Measurements from ENCODE around the gene FKBP15. TPM values are rescaled to one million over a fixed set of nuclear protein-coding genes. Genes with fewer than 3 reads are reported as not detected.
A peak's percentile ranks its signal among the peaks of the same experiment; 100 is the strongest.

FKBP15 gene
- total and polyA plus RNA-seq, 4 donors: 18.2 to 47.0 (median 44.1) TPM

DNA sequence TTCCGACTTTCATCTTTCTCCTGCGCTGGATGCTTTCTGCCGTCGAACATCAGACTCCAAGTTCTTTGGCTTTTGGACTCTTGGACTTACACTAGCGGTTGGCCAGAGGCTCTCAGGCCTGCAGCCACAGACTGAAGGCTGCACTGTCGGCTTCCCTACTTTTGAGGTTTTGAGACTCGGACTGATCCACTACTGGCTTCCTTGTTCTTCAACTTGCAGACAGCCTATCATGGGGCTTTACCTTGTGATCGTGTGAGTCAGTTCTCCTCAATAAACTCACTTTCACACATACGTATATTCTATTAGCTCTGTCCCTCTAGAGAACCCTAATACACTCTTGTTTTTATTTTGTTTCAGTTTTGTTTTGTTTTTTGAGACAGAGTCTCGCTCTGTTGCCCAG, 10.3 kb downstream of the FKBP15 start:
- 93 to 96% methylated on average over 10 of the region's 10 CpGs for WGBS, 2 donors
- ATAC-seq (ENCODE audit: insufficient read depth, low FRiP score) (no peak), DNase-seq (no peak)
- TF ChIP-seq, protein P1, sequence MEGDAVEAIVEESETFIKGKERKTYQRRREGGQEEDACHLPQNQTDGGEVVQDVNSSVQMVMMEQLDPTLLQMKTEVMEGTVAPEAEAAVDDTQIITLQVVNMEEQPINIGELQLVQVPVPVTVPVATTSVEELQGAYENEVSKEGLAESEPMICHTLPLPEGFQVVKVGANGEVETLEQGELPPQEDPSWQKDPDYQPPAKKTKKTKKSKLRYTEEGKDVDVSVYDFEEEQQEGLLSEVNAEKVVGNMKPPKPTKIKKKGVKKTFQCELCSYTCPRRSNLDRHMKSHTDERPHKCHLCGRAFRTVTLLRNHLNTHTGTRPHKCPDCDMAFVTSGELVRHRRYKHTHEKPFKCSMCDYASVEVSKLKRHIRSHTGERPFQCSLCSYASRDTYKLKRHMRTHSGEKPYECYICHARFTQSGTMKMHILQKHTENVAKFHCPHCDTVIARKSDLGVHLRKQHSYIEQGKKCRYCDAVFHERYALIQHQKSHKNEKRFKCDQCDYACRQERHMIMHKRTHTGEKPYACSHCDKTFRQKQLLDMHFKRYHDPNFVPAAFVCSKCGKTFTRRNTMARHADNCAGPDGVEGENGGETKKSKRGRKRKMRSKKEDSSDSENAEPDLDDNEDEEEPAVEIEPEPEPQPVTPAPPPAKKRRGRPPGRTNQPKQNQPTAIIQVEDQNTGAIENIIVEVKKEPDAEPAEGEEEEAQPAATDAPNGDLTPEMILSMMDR (IDR thresholded peaks at IDR 0.05; ENCODE audit: control extremely low read depth, extremely low read depth): no peak
- Histone ChIP-seq H3K4me3 (no peak overlapping the region), H3K9ac (ENCODE audit: insufficient read depth in 1 of 2, low read length in 2 of 2) (no peak overlapping the region), H3K4me1 (ENCODE audit: control insufficient read depth in 5 of 5, insufficient read depth in 5 of 5, low read length in 5 of 5) (peaks cover 0 to 8% (median 0%) of the 10 kb centered on the region in 5 donors), H3K9me3 (ENCODE audit: control insufficient read depth in 4 of 4, insufficient read depth in 3 of 4, low read length in 3 of 4) (no peaks in the 10 kb centered on the region), H3K27me3 (ENCODE audit: control insufficient read depth in 3 of 3, insufficient read depth in 3 of 3, low read length in 2 of 3) (no peaks in the 10 kb centered on the region), H3K27ac (ENCODE audit: low read depth in 1 of 2, low read length in 1 of 2) (no peak overlapping the region), H3K36me3 (ENCODE audit: control insufficient read depth in 4 of 4, insufficient read depth in 4 of 4, low read length in 4 of 4) (peaks cover 8 to 20% (median 12%) of the 10 kb centered on the region in 4 donors)

DNA sequence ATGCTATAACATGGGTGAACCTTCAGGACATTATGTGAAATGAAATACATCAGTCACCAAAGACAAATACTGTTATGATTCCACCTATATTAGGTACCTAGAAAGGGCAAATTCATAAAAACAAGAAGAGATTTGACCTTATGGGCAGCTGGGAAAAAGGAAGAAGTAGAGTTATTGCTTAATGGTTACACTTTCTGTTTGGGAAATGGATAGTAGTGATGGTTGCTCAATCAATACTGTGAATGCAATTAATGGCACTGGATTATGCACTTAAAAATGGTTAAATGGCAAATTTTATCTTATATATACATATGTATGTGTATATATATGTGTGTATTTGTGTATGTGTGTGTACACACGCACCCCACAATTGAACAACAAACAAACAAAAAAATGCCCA, 15.2 kb downstream of the FKBP15 start:
- TF ChIP-seq, protein P1 (IDR thresholded peaks at IDR 0.05; ENCODE audit: control extremely low read depth, extremely low read depth): no peak
- no peak overlapping the region for H3K4me3 ChIP-seq
- H3K9me3 ChIP-seq (ENCODE audit: control insufficient read depth in 4 of 4, insufficient read depth in 3 of 4, low read length in 3 of 4): no peaks in the 10 kb centered on the region
- no peak overlapping the region for H3K27ac ChIP-seq (ENCODE audit: low read depth in 1 of 2, low read length in 1 of 2)
- DNase-seq (no peak), ATAC-seq (ENCODE audit: insufficient read depth, low FRiP score) (peak; percentile 11)
- no peaks in the 10 kb centered on the region for H3K4me1 ChIP-seq (ENCODE audit: control insufficient read depth in 5 of 5, insufficient read depth in 5 of 5, low read length in 5 of 5)
- WGBS, 2 donors: 96 to 100% methylated on average over 1 of the region's 1 CpG
- peaks cover 14 to 28% (median 21%) of the 10 kb centered on the region in 4 donors for H3K36me3 ChIP-seq (ENCODE audit: control insufficient read depth in 4 of 4, insufficient read depth in 4 of 4, low read length in 4 of 4)
- H3K27me3 ChIP-seq (ENCODE audit: control insufficient read depth in 3 of 3, insufficient read depth in 3 of 3, low read length in 2 of 3): no peaks in the 10 kb centered on the region
- H3K9ac ChIP-seq (ENCODE audit: insufficient read depth in 1 of 2, low read length in 2 of 2): no peak overlapping the region

DNA sequence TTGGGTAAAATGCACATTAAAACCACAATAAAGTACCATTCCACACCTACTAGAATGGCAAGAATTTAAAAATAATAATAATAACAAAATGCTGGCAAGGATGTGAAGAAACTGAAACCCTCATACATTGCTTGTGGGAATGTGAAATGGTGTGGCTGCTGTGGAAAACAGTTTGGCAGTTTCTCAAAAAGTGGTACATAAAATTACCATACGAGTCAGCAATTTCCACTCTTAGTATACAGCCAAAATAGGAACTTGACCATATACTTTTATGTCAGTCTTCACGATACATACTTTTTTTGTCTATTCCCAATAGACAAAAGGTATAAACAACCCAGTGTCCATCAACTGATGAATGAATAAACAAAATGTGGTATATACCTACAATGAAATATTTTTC, 15.6 kb downstream of the FKBP15 start:
- no peak for DNase-seq
- H3K27me3 ChIP-seq (ENCODE audit: control insufficient read depth in 3 of 3, insufficient read depth in 3 of 3, low read length in 2 of 3): no peaks in the 10 kb centered on the region
- ATAC-seq (ENCODE audit: insufficient read depth, low FRiP score): no peak
- H3K9me3 ChIP-seq (ENCODE audit: control insufficient read depth in 4 of 4, insufficient read depth in 3 of 4, low read length in 3 of 4): no peaks in the 10 kb centered on the region
- H3K27ac ChIP-seq (ENCODE audit: low read depth in 1 of 2, low read length in 1 of 2): no peak overlapping the region
- H3K36me3 ChIP-seq (ENCODE audit: control insufficient read depth in 4 of 4, insufficient read depth in 4 of 4, low read length in 4 of 4): peaks cover 10 to 25% (median 21%) of the 10 kb centered on the region in 4 donors
- no peak overlapping the region for H3K4me3 ChIP-seq
- no peaks in the 10 kb centered on the region for H3K4me1 ChIP-seq (ENCODE audit: control insufficient read depth in 5 of 5, insufficient read depth in 5 of 5, low read length in 5 of 5)
- TF ChIP-seq, protein P1 (IDR thresholded peaks at IDR 0.05; ENCODE audit: control extremely low read depth, extremely low read depth): no peak
- WGBS, 2 donors: 43 to 80% methylated on average over 2 of the region's 2 CpGs
- H3K9ac ChIP-seq (ENCODE audit: insufficient read depth in 1 of 2, low read length in 2 of 2): no peak overlapping the region

DNA sequence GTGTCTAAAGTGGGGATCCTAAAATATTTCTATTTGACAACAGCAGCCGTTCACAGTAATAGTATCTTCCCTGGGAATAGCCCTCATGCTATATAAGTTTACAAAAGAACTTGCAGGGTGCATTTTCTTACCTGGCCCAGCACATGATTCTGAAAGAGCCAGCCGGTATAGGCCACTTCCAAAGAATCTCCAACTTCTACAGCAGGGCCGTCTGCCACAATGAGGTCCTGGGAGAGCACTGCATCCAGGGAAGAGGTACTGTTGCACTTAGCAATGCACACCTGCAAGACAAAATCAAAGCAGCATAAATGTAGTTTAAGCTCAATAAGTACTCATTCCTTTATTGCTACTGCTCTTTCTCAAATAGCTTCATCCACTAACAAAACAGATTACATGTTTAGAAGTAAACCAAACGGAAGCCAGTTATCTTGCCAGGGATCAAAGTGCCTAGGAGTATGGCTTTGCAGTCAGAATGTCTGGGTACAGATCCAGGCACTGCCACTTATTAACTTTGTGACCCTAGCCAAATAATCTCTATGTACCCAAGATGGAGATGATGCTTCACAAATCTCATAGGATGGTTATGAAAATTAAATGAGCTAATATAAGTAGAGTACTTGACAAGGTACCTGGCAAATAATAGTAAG, 21.3 kb downstream of the FKBP15 start:
- TF ChIP-seq, protein P1 (IDR thresholded peaks at IDR 0.05; ENCODE audit: control extremely low read depth, extremely low read depth): no peak
- DNase-seq: no peak
- Histone ChIP-seq H3K4me1 (ENCODE audit: control insufficient read depth in 5 of 5, insufficient read depth in 5 of 5, low read length in 5 of 5) (no peaks in the 10 kb centered on the region), H3K27me3 (ENCODE audit: control insufficient read depth in 3 of 3, insufficient read depth in 3 of 3, low read length in 2 of 3) (no peaks in the 10 kb centered on the region), H3K27ac (ENCODE audit: low read depth in 1 of 2, low read length in 1 of 2) (no peak overlapping the region), H3K36me3 (ENCODE audit: control insufficient read depth in 4 of 4, insufficient read depth in 4 of 4, low read length in 4 of 4) (peaks cover 11 to 30% (median 26%) of the 10 kb centered on the region in 4 donors), H3K9ac (ENCODE audit: insufficient read depth in 1 of 2, low read length in 2 of 2) (no peak overlapping the region), H3K4me3 (no peak overlapping the region), H3K9me3 (ENCODE audit: control insufficient read depth in 4 of 4, insufficient read depth in 3 of 4, low read length in 3 of 4) (no peaks in the 10 kb centered on the region)
- WGBS, 2 donors: 74 to 81% methylated on average over 4 of the region's 4 CpGs
- ATAC-seq (ENCODE audit: insufficient read depth, low FRiP score): no peak

Data from lung (tissue), 12 donors.